ENCODE measurements around the gene ELMO2. TPM values are rescaled to one million over a fixed set of nuclear protein-coding genes. Genes with fewer than 3 reads are reported as not detected.
A peak's percentile ranks its signal among the peaks of the same experiment; 100 is the strongest.

Gene ELMO2
- total RNA-seq, 6 experiments from 2014 or later, result 14.9 to 22.9 (median 17.4) TPM

GRCh38 chr20:46325789-46326188 is 80.6 kb downstream of the ELMO2 start:
- ATAC-seq (no peak), DNase-seq (no peak)
- Histone ChIP-seq H3K36me3 (no peaks in the 10 kb centered on the region), H3K9me3 (no peaks in the 10 kb centered on the region), H3K27me3 (no peaks in the 10 kb centered on the region), H3K4me3 (no peak overlapping the region), H3K27ac (no peak overlapping the region), H3K4me1 (no peaks in the 10 kb centered on the region)
- TF ChIP-seq POLR2A (IDR thresholded peaks at IDR 0.05) (no peak), CTCF (IDR thresholded peaks at IDR 0.05) (no peak)
- 40% methylated on average over 1 of the region's 1 CpG for WGBS (ENCODE audit: insufficient coverage, low coverage, low lambda C conversion rate, missing lambda C conversion rate)
- intact Hi-C loops (cut with DNase I), result no loop called here

- Histone ChIP-seq H3K4me1 (no peaks in the 10 kb centered on the region), H3K27ac (no peak overlapping the region), H3K4me3 (no peak overlapping the region), H3K9me3 (no peaks in the 10 kb centered on the region), H3K36me3 (no peaks in the 10 kb centered on the region), H3K27me3 (no peaks in the 10 kb centered on the region)
- intact Hi-C loops (cut with DNase I), result no loop called here
- WGBS (ENCODE audit: insufficient coverage, low coverage, low lambda C conversion rate, missing lambda C conversion rate), result 45% methylated on average over 6 of the region's 6 CpGs
- no peak for TF ChIP-seq POLR2A (IDR thresholded peaks at IDR 0.05)
- peak; percentile 35 to 42 (median 38) for TF ChIP-seq CTCF (IDR thresholded peaks at IDR 0.05)
- ATAC-seq (peak; percentile 38 to 75 (median 67)), DNase-seq (no peak)
Measured at GRCh38 chr20:46324960-46325703, 81.3 kb downstream of the ELMO2 start.

GRCh38 chr20:46324379-46324778 is 82.0 kb downstream of the ELMO2 start:
- intact Hi-C loops (cut with DNase I), result no loop called here
- 53% methylated on average over 7 of the region's 7 CpGs for WGBS (ENCODE audit: insufficient coverage, low coverage, low lambda C conversion rate, missing lambda C conversion rate)

GRCh38 chr20:46323557-46323956 is 82.9 kb downstream of the ELMO2 start:
- ATAC-seq (no peak), DNase-seq (no peak)
- H3K4me3 ChIP-seq, result no peak overlapping the region
- H3K27me3 ChIP-seq, result no peaks in the 10 kb centered on the region
- H3K4me1 ChIP-seq, result no peaks in the 10 kb centered on the region
- H3K9me3 ChIP-seq, result no peaks in the 10 kb centered on the region
- 36% methylated on average over 3 of the region's 10 CpGs for whole genome bisulfite sequencing (ENCODE audit: insufficient coverage, low coverage, low lambda C conversion rate, missing lambda C conversion rate)
- intact Hi-C loops (cut with DNase I), result no loop called here
- H3K27ac ChIP-seq, result no peak overlapping the region
- H3K36me3 ChIP-seq, result no peaks in the 10 kb centered on the region
- TF ChIP-seq POLR2A (IDR thresholded peaks at IDR 0.05) (no peak), CTCF (IDR thresholded peaks at IDR 0.05) (no peak)

More at GRCh38 chr20:46324379-46324778, 82.0 kb downstream of the ELMO2 start:
- TF ChIP-seq POLR2A (IDR thresholded peaks at IDR 0.05) (no peak), CTCF (IDR thresholded peaks at IDR 0.05) (no peak)
- no peaks in the 10 kb centered on the region for H3K36me3 ChIP-seq
- ATAC-seq (no peak), DNase-seq (no peak)
- H3K4me3 ChIP-seq, result no peak overlapping the region
- no peaks in the 10 kb centered on the region for H3K27me3 ChIP-seq
- no peaks in the 10 kb centered on the region for H3K9me3 ChIP-seq
- no peaks in the 10 kb centered on the region for H3K4me1 ChIP-seq
- no peak overlapping the region for H3K27ac ChIP-seq
